IMR-90 (cell line): ENCODE measurements around the gene TNN. TPM values are rescaled to one million over a fixed set of nuclear protein-coding genes. Genes with fewer than 3 reads are reported as not detected.

Experiments used
- ATAC-seq: fragments of 200-7000 bp; cut with Tn5 transposase; 2 replicates; pipeline ENCODE4 v1.9.1; 2020; ENCODE audit warnings: low read depth, mild to moderate bottlenecking, moderate library complexity
- BruUV-seq: library from RNA; stranded (reverse); fragments of 400-500 nt; replicated peaks from 2 replicates; lab custom pipeline; 2021; lab: Mats Ljungman, UMichigan
- CTCF ChIA-PET: fragments of 300-600 bp; formaldehyde crosslinking; extraction: SDS; loops from one replicate; lab custom pipeline; 2021; ENCODE audit warnings: antibody characterized with exemption; lab: Yijun Ruan, JAX
- POLR2A ChIA-PET: fragments of 300-600 bp; sonication (Branson Sonifier 250); formaldehyde crosslinking; loops from one replicate; lab custom pipeline; 2022; ENCODE audit warnings: antibody characterized with exemption; ENCODE audit not compliant: unreplicated experiment; lab: Charles Lee
- DNase-seq: peaks from one replicate; pipeline ENCODE4 v3.0.0; 2013
- H2AFZ ChIP-seq: replicated peaks from 2 replicates; pipeline ENCODE3; 2013; ENCODE audit warnings: low read length, mild to moderate bottlenecking; ENCODE audit not compliant: poor library complexity
- H2AK5ac ChIP-seq: 2 replicates; pipeline ENCODE4 v1.6.1; 2013; ENCODE audit warnings: low read depth, low read length, inconsistent platforms
- H2AK9ac ChIP-seq: replicated peaks from 2 replicates; pipeline ENCODE3; 2013; ENCODE audit warnings: mild to moderate bottlenecking, low read depth, low read length, moderate library complexity; ENCODE audit not compliant: poor library complexity
- H2BK120ac ChIP-seq: 2 replicates; pipeline ENCODE4 v1.6.1; 2013; ENCODE audit warnings: low read depth, low read length, inconsistent platforms
- H2BK15ac ChIP-seq: 3 replicates; pipeline ENCODE4 v1.6.1; 2013; ENCODE audit warnings: low read depth, low read length, inconsistent platforms
- H2BK20ac ChIP-seq: 2 replicates; pipeline ENCODE4 v1.6.1; 2013; ENCODE audit warnings: low read depth, mild to moderate bottlenecking, inconsistent platforms, low read length, moderate library complexity
- H2BK5ac ChIP-seq: 2 replicates; pipeline ENCODE4 v1.6.1; 2013; ENCODE audit warnings: mild to moderate bottlenecking, low read depth, low read length, inconsistent platforms; ENCODE audit not compliant: poor library complexity, severe bottlenecking
- H3K14ac ChIP-seq: replicated peaks from 2 replicates; pipeline ENCODE4 v1.6.1; 2013; ENCODE audit warnings: low read depth, low read length, inconsistent platforms
- H3K18ac ChIP-seq: 2 replicates; pipeline ENCODE4 v1.6.1; 2013; ENCODE audit warnings: low read depth, low read length, control low read depth
- H3K23ac ChIP-seq: 2 replicates; pipeline ENCODE4 v1.6.1; 2013; ENCODE audit warnings: low read depth, low read length, inconsistent platforms
- H3K27ac ChIP-seq: 2 replicates; pipeline ENCODE4 v1.5.1; 2013; ENCODE audit warnings: mild to moderate bottlenecking, control low read depth, low read length; ENCODE audit not compliant: insufficient read depth
- H3K27me3 ChIP-seq: 2 replicates; pipeline ENCODE4 v1.6.1; 2013; ENCODE audit warnings: low read length; ENCODE audit not compliant: control insufficient read depth, insufficient read depth
- H3K36me3 ChIP-seq: 2 replicates; pipeline ENCODE4 v1.6.1; 2013; ENCODE audit warnings: low read length, mixed read lengths; ENCODE audit not compliant: control insufficient read depth, insufficient read depth
- H3K4ac ChIP-seq: 2 replicates; pipeline ENCODE4 v1.6.1; 2013; ENCODE audit warnings: low read depth, low read length, inconsistent platforms
- H3K4me1 ChIP-seq: 2 replicates; pipeline ENCODE4 v1.6.1; 2013; ENCODE audit warnings: low read length, mixed read lengths; ENCODE audit not compliant: control insufficient read depth, insufficient read depth
- H3K4me2 ChIP-seq: 2 replicates; pipeline ENCODE4 v1.6.1; 2013; ENCODE audit warnings: low read depth, mild to moderate bottlenecking, control low read depth, low read length, moderate library complexity
- H3K4me3 ChIP-seq: 2 replicates; pipeline ENCODE4 v1.5.1; 2013; ENCODE audit warnings: low read depth, mild to moderate bottlenecking, control low read depth, low read length, moderate library complexity; ENCODE audit not compliant: insufficient read depth
- H3K56ac ChIP-seq: 2 replicates; pipeline ENCODE4 v1.6.1; 2013; ENCODE audit warnings: low read length, inconsistent platforms; ENCODE audit not compliant: insufficient read depth; ENCODE audit errors: extremely low read depth
- H3K79me1 ChIP-seq, 2 experiments: 2 replicates each; pipeline ENCODE4 v1.6.1; 2013; ENCODE audit warnings: low read length in 2 of 2, inconsistent platforms in 1 of 2, low read depth in 1 of 2
- H3K9ac ChIP-seq: 2 replicates; pipeline ENCODE4 v1.6.1; 2013; ENCODE audit warnings: low read depth, low read length, control low read depth
- H3K9me1 ChIP-seq: 2 replicates; pipeline ENCODE4 v1.6.1; 2013; ENCODE audit warnings: low read length, inconsistent platforms; ENCODE audit not compliant: insufficient read depth
- H3K9me3 ChIP-seq: 2 replicates; pipeline ENCODE4 v1.6.1; 2013; ENCODE audit warnings: low read length; ENCODE audit not compliant: control insufficient read depth, insufficient read depth
- H4K20me1 ChIP-seq: 2 replicates; pipeline ENCODE4 v1.6.1; 2013; ENCODE audit warnings: low read length, inconsistent platforms; ENCODE audit not compliant: insufficient read depth
- H4K5ac ChIP-seq: 2 replicates; pipeline ENCODE4 v1.6.1; 2013; ENCODE audit warnings: mild to moderate bottlenecking, low read depth, low read length, control low read depth
- H4K8ac ChIP-seq, 2 experiments: 2 replicates each; pipeline ENCODE4 v1.6.1; 2013; ENCODE audit warnings: low read depth in 2 of 2, low read length in 2 of 2, control low read depth in 1 of 2, inconsistent platforms in 1 of 2
- H4K91ac ChIP-seq: 2 replicates; pipeline ENCODE4 v1.6.1; 2013; ENCODE audit warnings: low read depth, low read length, inconsistent platforms; ENCODE audit not compliant: insufficient read depth
- BHLHE40 ChIP-seq: fragments of 150-350 bp; IDR thresholded peaks from 2 replicates; pipeline ENCODE4 v1.6.1; 2016; ENCODE audit warnings: mild to moderate bottlenecking, low read depth, low read length
- CEBPB ChIP-seq: IDR thresholded peaks from 2 replicates; pipeline ENCODE4 v1.6.1; 2012; ENCODE audit warnings: low read depth, low read length, improper control_type of control experiment
- CHD1 ChIP-seq: IDR thresholded peaks from 2 replicates; pipeline ENCODE4 v1.6.1; 2012; ENCODE audit warnings: low read depth, low read length, improper control_type of control experiment
- CTCF ChIP-seq: conservative IDR thresholded peaks from 2 replicates; pipeline ENCODE4 v1.5.1; 2012; ENCODE audit warnings: mild to moderate bottlenecking, low read depth, low read length, improper control_type of control experiment
- ELK1 ChIP-seq: fragments of 150-350 bp; IDR thresholded peaks from 2 replicates; pipeline ENCODE4 v1.6.1; 2016; ENCODE audit warnings: low read depth, mild to moderate bottlenecking, low read length, moderate library complexity, borderline replicate concordance
- FOS ChIP-seq: fragments of 150-350 bp; IDR thresholded peaks from 2 replicates; pipeline ENCODE4 v1.6.1; 2016; ENCODE audit warnings: low read depth, low read length
- MAFK ChIP-seq: IDR thresholded peaks from 2 replicates; pipeline ENCODE4 v1.6.1; 2012; ENCODE audit warnings: low read depth, low read length, improper control_type of control experiment
- MAZ ChIP-seq: IDR thresholded peaks from 2 replicates; pipeline ENCODE4 v1.6.1; 2012; ENCODE audit warnings: low read depth, mild to moderate bottlenecking, low read length, improper control_type of control experiment, moderate library complexity, borderline replicate concordance
- MXI1 ChIP-seq: IDR thresholded peaks from 2 replicates; pipeline ENCODE4 v1.6.1; 2012; ENCODE audit warnings: low read depth, mild to moderate bottlenecking, low read length, moderate library complexity, borderline replicate concordance
- NFE2L2 ChIP-seq: fragments of 150-350 bp; IDR thresholded peaks from 2 replicates; pipeline ENCODE4 v1.6.1; 2016; ENCODE audit warnings: low read depth, mild to moderate bottlenecking, low read length
- POLR2A ChIP-seq: IDR thresholded peaks from 2 replicates; pipeline ENCODE4 v1.6.1; 2012; ENCODE audit warnings: mild to moderate bottlenecking, low read depth, low read length
- RAD21 ChIP-seq: IDR thresholded peaks from 2 replicates; pipeline ENCODE4 v1.6.1; 2012; ENCODE audit warnings: low read length, improper control_type of control experiment
- RCOR1 ChIP-seq: IDR thresholded peaks from 2 replicates; pipeline ENCODE4 v1.6.1; 2012; ENCODE audit warnings: mild to moderate bottlenecking, low read length, improper control_type of control experiment; ENCODE audit not compliant: insufficient replicate concordance
- RFX5 ChIP-seq: IDR thresholded peaks from 2 replicates; pipeline ENCODE4 v1.8.0; 2012; ENCODE audit warnings: low read depth, mild to moderate bottlenecking, low read length, moderate library complexity
- SMC3 ChIP-seq: fragments of 150-350 bp; IDR thresholded peaks from 2 replicates; pipeline ENCODE4 v1.6.1; 2016; ENCODE audit warnings: low read depth, mild to moderate bottlenecking, antibody characterized with exemption, low read length, moderate library complexity
- WGBS, 2 experiments: methylation state at CpG; one replicate each; pipeline versions ENCODE4 v1.1.5 to v1.1.7; 2013; ENCODE audit warnings: missing lambda C conversion rate in 2 of 2; ENCODE audit not compliant: insufficient read length in 1 of 2; ENCODE audit errors: extremely low coverage in 2 of 2; 5-methylcytosine and 5-hydroxymethylcytosine counted together
- dilution Hi-C: fragments of 300-500 bp; cut with HindIII; formaldehyde crosslinking; loops from one replicate; pipeline ENCODE4 v1.14.3; 2018; ENCODE audit warnings: low sequenced_read_pairs; ENCODE audit not compliant: unreplicated experiment
- in situ Hi-C: fragments of 300-500 bp; cut with MboI; formaldehyde crosslinking; loops from 3 replicates; pipeline ENCODE4 v1.14.3; 2019; ENCODE audit warnings: low sequenced_read_pairs, inconsistent platforms, mixed read lengths
- intact Hi-C: fragments of 100-400 bp; cut with micrococcal nuclease; formaldehyde crosslinking; loops from 2 replicates; pipeline ENCODE4 v1.10.0; 2022
- polyA plus RNA-seq, 3 experiments: library from polyadenylated mRNA; depleted of rRNA; stranded (reverse); fragments of >200 nt; gene quantifications; 2 replicates each; pipeline ENCODE4 v1.2.3, GENCODE V29; 2012; ENCODE audit warnings: low replicate concordance in 1 of 3
- total RNA-seq: library from RNA; depleted of rRNA; stranded (reverse); fragments of >200 nt; gene quantifications from 2 replicates; pipeline ENCODE4 v1.2.3, GENCODE V29; 2012
- TF ChIP-seq, protein P1 (sequence below): fragments of 150-350 bp; IDR thresholded peaks from 2 replicates; pipeline ENCODE4 v1.6.1; 2017; ENCODE audit warnings: mild to moderate bottlenecking, antibody characterized with exemption, low read length, low read depth

The TNN gene
- total and polyA plus RNA-seq, 2 of the 4 experiments (the other 2 are of a cell fraction), result not detected

- no peaks in the 10 kb centered on the region for H3K9me3 ChIP-seq
- intact Hi-C loops (no loop called here), dilution Hi-C loops (no loop called here), in situ Hi-C loops (no loop called here)
- H3K4me3 ChIP-seq, result no peak overlapping the region
- no peak overlapping the region for H3K4me2 ChIP-seq
- H4K5ac ChIP-seq, result no peak overlapping the region
- no peak overlapping the region for H2AK9ac ChIP-seq
- POLR2A ChIA-PET, result no interaction called here
- no peak overlapping the region for H2BK15ac ChIP-seq
- DNase-seq, result no peak
- H3K27me3 ChIP-seq, result no peaks in the 10 kb centered on the region
- H4K8ac ChIP-seq, result no peak overlapping the region
- no peak overlapping the region for H2BK20ac ChIP-seq
- no peak overlapping the region for H3K27ac ChIP-seq
- H3K14ac ChIP-seq, result no peak overlapping the region
- no peak overlapping the region for H3K4ac ChIP-seq
- no peak overlapping the region for H3K23ac ChIP-seq
- H2BK5ac ChIP-seq, result no peak overlapping the region
- no TSS peak for BruUV-seq
- H3K79me1 ChIP-seq, result no peaks in the 10 kb centered on the region
- H3K4me1 ChIP-seq, result no peaks in the 10 kb centered on the region
- CTCF ChIA-PET, result interaction anchor here (1.3 kb wide), 1 partner anchor 9 kb away, joined by 4 read pairs; no protein-coding TSS in a partner anchor
- H4K20me1 ChIP-seq, result no peaks in the 10 kb centered on the region
- no peaks in the 10 kb centered on the region for H3K36me3 ChIP-seq
- H3K56ac ChIP-seq, result no peak overlapping the region
- H2AFZ ChIP-seq, result no peak overlapping the region
- H2AK5ac ChIP-seq, result no peak overlapping the region
- no peak for ATAC-seq
- H3K18ac ChIP-seq, result no peak overlapping the region
- H3K9ac ChIP-seq, result no peak overlapping the region
- no CpG with 5 or more reads among the region's 1 CpG for WGBS, 2 experiments
- no peak overlapping the region for H4K91ac ChIP-seq
- H2BK120ac ChIP-seq, result no peak overlapping the region
- no peaks in the 10 kb centered on the region; the same call in 1 of the 2 replicates for H3K9me1 ChIP-seq
- no peak for TF ChIP-seq MXI1
- no peak for TF ChIP-seq RFX5
- no peak for TF ChIP-seq NFE2L2
- TF ChIP-seq ELK1, result no peak
- TF ChIP-seq BHLHE40, result no peak
- TF ChIP-seq CHD1, result no peak
- TF ChIP-seq FOS, result no peak
- TF ChIP-seq, protein P1, sequence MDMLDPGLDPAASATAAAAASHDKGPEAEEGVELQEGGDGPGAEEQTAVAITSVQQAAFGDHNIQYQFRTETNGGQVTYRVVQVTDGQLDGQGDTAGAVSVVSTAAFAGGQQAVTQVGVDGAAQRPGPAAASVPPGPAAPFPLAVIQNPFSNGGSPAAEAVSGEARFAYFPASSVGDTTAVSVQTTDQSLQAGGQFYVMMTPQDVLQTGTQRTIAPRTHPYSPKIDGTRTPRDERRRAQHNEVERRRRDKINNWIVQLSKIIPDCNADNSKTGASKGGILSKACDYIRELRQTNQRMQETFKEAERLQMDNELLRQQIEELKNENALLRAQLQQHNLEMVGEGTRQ, result no peak
- no peak for TF ChIP-seq CTCF
- TF ChIP-seq SMC3, result no peak
- no peak for TF ChIP-seq POLR2A
- TF ChIP-seq MAZ, result no peak
- no peak for TF ChIP-seq MAFK
- no peak for TF ChIP-seq RCOR1
- no peak for TF ChIP-seq RAD21
- no peak for TF ChIP-seq CEBPB
Observed at GRCh38 chr1:175116210-175116798, 48.7 kb downstream of the TNN start.
